Measurements from ENCODE around the gene HAUS1. TPM values are rescaled to one million over a fixed set of nuclear protein-coding genes. Genes with fewer than 3 reads are reported as not detected.
A peak's percentile ranks its signal among the peaks of the same experiment; 100 is the strongest.
"Not testable (repeated sequence)": the region's sequence is repeated elsewhere in the genome, so short reads cannot be mapped to it uniquely, and the experiment has no call there.

The HAUS1 gene
- total RNA-seq, 4 donors from 2014 or later, result 21.2 to 37.3 (median 28.1) TPM

GRCh38 chr18:46084431-46084830 lies 19.8 kb upstream of the HAUS1 start:
- Histone ChIP-seq H3K9me3 (no peaks in the 10 kb centered on the region), H3K27ac (no peak overlapping the region), H3K27me3 (no peaks in the 10 kb centered on the region), H3K4me1 (no peaks in the 10 kb centered on the region), H3K4me3 (no peak overlapping the region), H3K36me3 (peaks cover 5 to 100% (median 44%) of the 10 kb centered on the region in 3 donors)
- WGBS, 2 donors, result 84 to 87% methylated on average over 2 of the region's 2 CpGs
- no peak for DNase-seq (ENCODE audit: low spot score in 2 of 2)
- TF ChIP-seq POLR2A (IDR thresholded peaks at IDR 0.05) (no peak), CTCF (IDR thresholded peaks at IDR 0.05) (no peak), EP300 (IDR thresholded peaks at IDR 0.05) (no peak)

- H3K4me3 ChIP-seq; DNase-seq (ENCODE audit: low spot score in 2 of 2); H3K27ac ChIP-seq; H3K27me3 ChIP-seq; H3K9me3 ChIP-seq: not testable (repeated sequence)
- Histone ChIP-seq H3K36me3 (peaks cover 5 to 100% (median 66%) of the 10 kb centered on the region in 3 donors), H3K4me1 (peaks cover 0 to 25% (median 0%) of the 10 kb centered on the region in 4 donors)
- 69 to 78% methylated on average over 8 of the region's 8 CpGs for WGBS, 2 donors
Observed at GRCh38 chr18:46088501-46088900, 15.7 kb upstream of the HAUS1 start.

GRCh38 chr18:46095532-46095931 lies 8.7 kb upstream of the HAUS1 start:
- no peaks in the 10 kb centered on the region for H3K9me3 ChIP-seq
- WGBS, 2 donors, result 95 to 97% methylated on average over 10 of the region's 10 CpGs
- no peak for TF ChIP-seq CTCF (IDR thresholded peaks at IDR 0.05)
- no peak for TF ChIP-seq EP300 (IDR thresholded peaks at IDR 0.05)
- TF ChIP-seq POLR2A (IDR thresholded peaks at IDR 0.05), result no peak
- no peak overlapping the region for H3K27ac ChIP-seq
- H3K4me1 ChIP-seq, result peaks cover 0 to 62% (median 20%) of the 10 kb centered on the region in 4 donors
- no peaks in the 10 kb centered on the region for H3K27me3 ChIP-seq
- H3K4me3 ChIP-seq, result no peak overlapping the region
- DNase-seq (ENCODE audit: low spot score in 2 of 2), result no peak
- H3K36me3 ChIP-seq, result peaks cover 2 to 44% (median 23%) of the 10 kb centered on the region in 3 donors

- H3K4me1 ChIP-seq, result peaks cover 0 to 55% (median 20%) of the 10 kb centered on the region in 4 donors
Observed at GRCh38 chr18:46096651-46097300, 7.4 kb upstream of the HAUS1 start.

GRCh38 chr18:46097431-46097800 lies 6.8 kb upstream of the HAUS1 start:
- TF ChIP-seq POLR2A (IDR thresholded peaks at IDR 0.05), result no peak
- TF ChIP-seq CTCF (IDR thresholded peaks at IDR 0.05), result no peak
- no peak for TF ChIP-seq EP300 (IDR thresholded peaks at IDR 0.05)
- H3K9me3 ChIP-seq, result no peaks in the 10 kb centered on the region
- WGBS, 2 donors, result 1% methylated on average over 8 of the region's 8 CpGs
- peak overlapping the region; percentile 70 to 92 (median 88) for H3K4me3 ChIP-seq
- H3K27me3 ChIP-seq, result no peaks in the 10 kb centered on the region
- H3K36me3 ChIP-seq, result peaks cover 0 to 25% (median 14%) of the 10 kb centered on the region in 3 donors
- H3K27ac ChIP-seq, result peak overlapping the region; percentile 70 to 90 (median 86)
- peaks cover 0 to 49% (median 20%) of the 10 kb centered on the region in 4 donors for H3K4me1 ChIP-seq
- no peak for DNase-seq (ENCODE audit: low spot score in 2 of 2)

More at GRCh38 chr18:46096651-46097300, 7.4 kb upstream of the HAUS1 start:
- Histone ChIP-seq H3K27me3 (no peaks in the 10 kb centered on the region), H3K36me3 (peaks cover 0 to 32% (median 14%) of the 10 kb centered on the region in 3 donors), H3K4me3 (peak overlapping the region; percentile 70 to 92 (median 88)), H3K9me3 (no peaks in the 10 kb centered on the region), H3K27ac (peak overlapping the region in 3 of 4 donors; percentile 82 to 90 (median 90))
- DNase-seq (ENCODE audit: low spot score in 2 of 2), result no peak
- TF ChIP-seq CTCF (IDR thresholded peaks at IDR 0.05), result no peak
- no peak for TF ChIP-seq POLR2A (IDR thresholded peaks at IDR 0.05)
- TF ChIP-seq EP300 (IDR thresholded peaks at IDR 0.05), result no peak
- 46 to 52% methylated on average over 22 of the region's 22 CpGs for WGBS, 2 donors

Measured in tibial nerve (tissue), 4 donors.